ENCODE data around the gene ARRB1. TPM values are rescaled to one million over a fixed set of nuclear protein-coding genes. Genes with fewer than 3 reads are reported as not detected.

The ARRB1 gene
- total RNA-seq, 1 experiment from 2014 or later = 24.2 TPM

DNA sequence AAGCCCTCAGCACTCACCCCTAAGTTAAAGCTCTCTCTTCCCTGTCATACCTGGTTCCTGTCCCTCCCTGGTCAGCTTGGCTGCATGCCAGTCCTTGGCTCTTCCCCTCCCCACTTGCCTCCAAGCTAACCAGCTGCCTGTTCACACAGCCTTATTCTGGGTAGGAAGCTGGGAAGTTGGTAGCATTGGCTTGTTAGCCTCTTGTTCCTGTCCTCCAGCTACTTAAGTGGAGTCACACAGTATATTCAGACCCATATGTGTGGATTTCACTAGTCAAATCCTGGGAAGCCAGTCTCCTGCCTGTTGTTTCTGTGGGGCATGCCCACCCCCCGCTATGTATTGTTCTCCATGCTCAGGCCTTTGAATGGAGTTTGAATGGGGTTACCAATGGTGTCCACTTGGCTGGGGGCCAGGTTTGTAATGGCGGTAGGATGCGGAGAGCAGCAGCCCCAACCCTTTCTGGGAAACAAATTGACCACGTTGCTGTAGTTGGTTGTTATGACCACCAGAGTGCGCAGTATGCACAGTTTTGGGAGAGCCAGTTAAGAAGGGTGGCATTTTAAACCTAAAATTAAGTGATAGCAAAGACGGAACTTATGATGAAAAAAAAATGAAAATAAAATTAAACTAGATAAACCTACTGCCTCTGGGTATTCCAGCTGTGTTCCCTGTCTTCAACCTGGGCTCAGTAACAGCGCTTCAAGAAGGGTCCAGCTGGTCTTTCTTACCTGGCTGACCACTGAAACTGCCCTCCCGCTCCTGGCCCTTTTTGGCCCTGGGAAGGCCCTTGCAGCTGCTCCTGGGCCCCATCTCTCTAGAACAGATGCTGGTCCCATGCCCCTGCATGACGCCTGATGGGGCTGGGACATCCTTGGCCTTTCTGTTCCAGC is 37.2 kb upstream of the ARRB1 start:
- no peaks in the 10 kb centered on the region for H3K9me2 ChIP-seq (ENCODE audit: insufficient read depth)
- H3K36me3 ChIP-seq (ENCODE audit: control insufficient read depth in 1 of 2, insufficient read depth in 2 of 2, low read length in 2 of 2) = no peaks in the 10 kb centered on the region
- no peaks in the 10 kb centered on the region for H4K20me1 ChIP-seq (ENCODE audit: insufficient read depth)
- H3K4me2 ChIP-seq (ENCODE audit: low read length) = peak overlapping the region; percentile 59
- H3K27ac ChIP-seq (ENCODE audit: low read depth, low read length) = peak overlapping the region; percentile 8; the same call in 1 of the 2 replicates
- ChIA-PET RAD21 (ENCODE audit: low non-redundant PET in 1 of 2, low total read pairs in 2 of 2, uncharacterized antibody in 2 of 2, unreplicated experiment in 2 of 2) (interaction anchor here in 1 of 2 experiments (0.5 to 1.6 kb wide), 2 partner anchors 88 to 108 kb away, joined by 3 to 4 read pairs; no protein-coding TSS in a partner anchor), CTCF (interaction anchor here (0.6 to 7.1 kb wide), 14 partner anchors 13 to 508 kb away, joined by 3 to 57 read pairs (median 4); no protein-coding TSS in a partner anchor), POLR2A (interaction anchor here (0.7 to 1.4 kb wide), 3 partner anchors 12 to 144 kb away, joined by 3 to 5 read pairs (median 5); no protein-coding TSS in a partner anchor)
- DNase-seq (ENCODE audit: low read depth, low spot score) = peak; percentile 81
- no peaks in the 10 kb centered on the region for H3K79me2 ChIP-seq (ENCODE audit: insufficient read depth, low read length)
- TF ChIP-seq, protein P1, sequence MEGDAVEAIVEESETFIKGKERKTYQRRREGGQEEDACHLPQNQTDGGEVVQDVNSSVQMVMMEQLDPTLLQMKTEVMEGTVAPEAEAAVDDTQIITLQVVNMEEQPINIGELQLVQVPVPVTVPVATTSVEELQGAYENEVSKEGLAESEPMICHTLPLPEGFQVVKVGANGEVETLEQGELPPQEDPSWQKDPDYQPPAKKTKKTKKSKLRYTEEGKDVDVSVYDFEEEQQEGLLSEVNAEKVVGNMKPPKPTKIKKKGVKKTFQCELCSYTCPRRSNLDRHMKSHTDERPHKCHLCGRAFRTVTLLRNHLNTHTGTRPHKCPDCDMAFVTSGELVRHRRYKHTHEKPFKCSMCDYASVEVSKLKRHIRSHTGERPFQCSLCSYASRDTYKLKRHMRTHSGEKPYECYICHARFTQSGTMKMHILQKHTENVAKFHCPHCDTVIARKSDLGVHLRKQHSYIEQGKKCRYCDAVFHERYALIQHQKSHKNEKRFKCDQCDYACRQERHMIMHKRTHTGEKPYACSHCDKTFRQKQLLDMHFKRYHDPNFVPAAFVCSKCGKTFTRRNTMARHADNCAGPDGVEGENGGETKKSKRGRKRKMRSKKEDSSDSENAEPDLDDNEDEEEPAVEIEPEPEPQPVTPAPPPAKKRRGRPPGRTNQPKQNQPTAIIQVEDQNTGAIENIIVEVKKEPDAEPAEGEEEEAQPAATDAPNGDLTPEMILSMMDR (IDR thresholded peaks at IDR 0.05 in 2 of 3, conservative IDR thresholded peaks at IDR 0.05 in 1 of 3; ENCODE audit: borderline replicate concordance in 1 of 3, insufficient read depth in 1 of 3, low read depth in 2 of 3, low read length in 2 of 3) = peak; percentile 77 to 89 (median 88)
- TF ChIP-seq RAD21 (IDR thresholded peaks at IDR 0.05; ENCODE audit: low read depth) = peak; percentile 93
- no peak for TF ChIP-seq EGR1 (IDR thresholded peaks at IDR 0.05; ENCODE audit: low read depth)
- TF ChIP-seq FOSL1 (IDR thresholded peaks at IDR 0.05; ENCODE audit: low read depth) = no peak
- no peak for TF ChIP-seq POLR2AphosphoS5 (IDR thresholded peaks at IDR 0.05; ENCODE audit: low read depth, low read length)
- TF ChIP-seq, protein P2, sequence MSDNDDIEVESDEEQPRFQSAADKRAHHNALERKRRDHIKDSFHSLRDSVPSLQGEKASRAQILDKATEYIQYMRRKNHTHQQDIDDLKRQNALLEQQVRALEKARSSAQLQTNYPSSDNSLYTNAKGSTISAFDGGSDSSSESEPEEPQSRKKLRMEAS (IDR thresholded peaks at IDR 0.05) = peak; percentile 34; the same call in 1 of the 2 replicates
- peak; percentile 90 for TF ChIP-seq YY1 (IDR thresholded peaks at IDR 0.05; ENCODE audit: extremely low read depth, insufficient replicate concordance, low read depth, low read length)
- TF ChIP-seq POLR2A (IDR thresholded peaks at IDR 0.05; ENCODE audit: borderline replicate concordance, extremely low read depth, insufficient read depth, insufficient read length) = no peak
- TF ChIP-seq CEBPB (IDR thresholded peaks at IDR 0.05; ENCODE audit: low read depth) = no peak
- peak overlapping the region; percentile 98 for H2AFZ ChIP-seq (ENCODE audit: low read depth, low read length, poor library complexity, severe bottlenecking)
- no peak overlapping the region for H3K4me3 ChIP-seq (replicated peaks in 1 of 2; ENCODE audit: low read depth in 1 of 2, low read length in 2 of 2)
- peaks cover 23 to 48% of the 10 kb centered on the region in 2 experiments for H3K4me1 ChIP-seq (ENCODE audit: control insufficient read depth in 1 of 2, insufficient read depth in 2 of 2, low read length in 2 of 2)
- no TSS peak for BruUV-seq (replicated peaks)
- no peak overlapping the region for H3K9ac ChIP-seq (ENCODE audit: low read length)
- peak; percentile 78 for ATAC-seq
- H3K27me3 ChIP-seq (ENCODE audit: insufficient read depth, low read length) = no peaks in the 10 kb centered on the region
- H3K9me3 ChIP-seq (ENCODE audit: control insufficient read depth in 1 of 2, insufficient read depth in 1 of 2, low read depth in 1 of 2, low read length in 2 of 2) = no peaks in the 10 kb centered on the region
- intact Hi-C loops (cut with micrococcal nuclease) = loop anchor here (1.0 to 5.0 kb wide), 3 partner anchors 59 to 479 kb away; no protein-coding TSS in a partner anchor
